Testis (tissue), 3 donors: ENCODE data around the gene NAE1. TPM values are rescaled to one million over a fixed set of nuclear protein-coding genes. Genes with fewer than 3 reads are reported as not detected.

Source experiments
- DNase-seq: peaks from one replicate; pipeline ENCODE4 v3.0.0-alpha.2; 2019
- H3K27ac ChIP-seq, 2 donors: fragments of 200-600 bp; sonication (generic); one replicate each; pipeline ENCODE4 v1.5.1; 2019
- H3K27me3 ChIP-seq: fragments of 200-600 bp; sonication (generic); one replicate; pipeline ENCODE4 v1.5.1; 2019
- H3K36me3 ChIP-seq: fragments of 200-600 bp; sonication (generic); one replicate; pipeline ENCODE4 v1.5.1; 2017; ENCODE audit warnings: low read depth; ENCODE audit errors: missing control alignments
- H3K4me1 ChIP-seq: fragments of 200-600 bp; sonication (generic); one replicate; pipeline ENCODE4 v1.5.1; 2019
- H3K4me3 ChIP-seq, 2 donors: fragments of 200-600 bp; sonication (generic); one replicate each; pipeline ENCODE4 v1.5.1; 2017 to 2019
- H3K9me3 ChIP-seq: fragments of 200-600 bp; sonication (generic); one replicate; pipeline ENCODE4 v1.5.1; 2017
- CTCF ChIP-seq, 3 experiments: fragments of 450-650 bp in 2 of 3; fragments of 200-600 bp in 1 of 3; sonication (generic) in 1 of 3; IDR thresholded peaks; one replicate each; pipeline ENCODE4 v1.5.1; 2016 to 2019; ENCODE audit warnings: antibody characterized with exemption in 3 of 3, mild to moderate bottlenecking in 2 of 3, moderate library complexity in 1 of 3
- POLR2A ChIP-seq: fragments of 450-650 bp; IDR thresholded peaks from one replicate; pipeline ENCODE4 v1.6.1; 2017; ENCODE audit warnings: antibody characterized with exemption, mild to moderate bottlenecking, moderate library complexity
- WGBS, 2 donors: methylation state at CpG; one replicate each; pipeline ENCODE4 v1.1.5; 2018; 5-methylcytosine and 5-hydroxymethylcytosine counted together
- intact Hi-C: fragments of 100-400 bp; cut with DNase I; formaldehyde crosslinking; loops from one replicate; pipeline ENCODE4 v1.15.1; 2023; ENCODE audit warnings: low total_unique reads
- polyA plus RNA-seq: library from polyadenylated mRNA; stranded (reverse); fragments of 350-450 nt; fragmentation: Illumina TruSeq; extraction: RNeasy Lipid Tissue Mini Kit (QIAGEN cat#74804); gene quantifications from one replicate; pipeline ENCODE4 v1.2.3, GENCODE V29; 2014; ENCODE audit warnings: low read depth, low replicate concordance; ENCODE audit not compliant: insufficient read depth
- total RNA-seq, 2 donors: library from RNA; depleted of rRNA; stranded (reverse); fragments of >200 nt; gene quantifications; one replicate each; pipeline ENCODE4 v1.2.3, GENCODE V29; 2016

Gene NAE1
- total and polyA plus RNA-seq, 3 donors from 2014 or later: 53.7 to 72.8 (median 72.7) TPM

GRCh38 chr16:66754819-66755218, 76.0 kb downstream of the NAE1 start:
- DNase-seq: no peak
- TF ChIP-seq POLR2A (no peak), CTCF (IDR thresholded peaks at IDR 0.05) (no peak)
- Histone ChIP-seq H3K4me3 (no peak overlapping the region), H3K9me3 (no peaks in the 10 kb centered on the region), H3K36me3 (no peaks in the 10 kb centered on the region), H3K27me3 (no peaks in the 10 kb centered on the region), H3K27ac (no peak overlapping the region), H3K4me1 (peaks cover 8% of the 10 kb centered on the region)
- intact Hi-C loops: no loop called here
- WGBS, 2 donors: 77 to 86% methylated on average over 3 of the region's 3 CpGs

- Histone ChIP-seq H3K27me3 (no peaks in the 10 kb centered on the region), H3K36me3 (no peaks in the 10 kb centered on the region), H3K4me1 (peaks cover 9% of the 10 kb centered on the region), H3K27ac (no peak overlapping the region), H3K4me3 (no peak overlapping the region), H3K9me3 (no peaks in the 10 kb centered on the region)
- DNase-seq: no peak
- intact Hi-C loops: no loop called here
- no peak for TF ChIP-seq CTCF (IDR thresholded peaks at IDR 0.05)
- TF ChIP-seq POLR2A: no peak
- WGBS, 2 donors: 94 to 96% methylated on average over 2 of the region's 2 CpGs
Observed at GRCh38 chr16:66754211-66754610, 76.6 kb downstream of the NAE1 start.

- peaks cover 9% of the 10 kb centered on the region for H3K4me1 ChIP-seq
- no peaks in the 10 kb centered on the region for H3K27me3 ChIP-seq
- DNase-seq: no peak
- no peak overlapping the region for H3K27ac ChIP-seq
- H3K36me3 ChIP-seq: no peaks in the 10 kb centered on the region
- intact Hi-C loops: no loop called here
- no peak for TF ChIP-seq POLR2A
- no peak for TF ChIP-seq CTCF (IDR thresholded peaks at IDR 0.05)
- 86 to 100% methylated on average over 2 of the region's 2 CpGs for WGBS, 2 donors
- no peaks in the 10 kb centered on the region for H3K9me3 ChIP-seq
- no peak overlapping the region for H3K4me3 ChIP-seq
Observed at GRCh38 chr16:66752958-66753357, 77.8 kb downstream of the NAE1 start.

Other genes starting within 250 kb of the NAE1 start
- gene CMTM3, start 226.3 kb downstream of the NAE1 start, total RNA-seq: 100 to 1,000 TPM; 137 to 182 TPM
- 149 TPM for gene CMTM3, start 226.3 kb downstream of the NAE1 start, polyA plus RNA-seq
- gene CMTM4, start 134.2 kb downstream of the NAE1 start, total RNA-seq: 10 to 100 TPM; 50.9 to 59.2 TPM
- gene CMTM4, start 134.2 kb downstream of the NAE1 start, polyA plus RNA-seq: 22.2 TPM
- gene DYNC1LI2, start 79.4 kb downstream of the NAE1 start, total RNA-seq: 100 to 1,000 TPM; 132 to 145 TPM
- gene DYNC1LI2, start 79.4 kb downstream of the NAE1 start, polyA plus RNA-seq: 89.0 TPM
- gene TERB1, start 29.4 kb downstream of the NAE1 start, total RNA-seq: 10 to 100 TPM; 12.1 to 30.6 TPM
- gene TERB1, start 29.4 kb downstream of the NAE1 start, polyA plus RNA-seq: 13.3 TPM
- gene CA7, start 13.4 kb upstream of the NAE1 start, total RNA-seq: 1 to 10 TPM; 1.4 to 1.9 TPM
- gene CA7, start 13.4 kb upstream of the NAE1 start, polyA plus RNA-seq: 1.2 TPM
- 10 to 100 TPM; 22.9 to 23.9 TPM for gene PDP2, start 49.5 kb upstream of the NAE1 start, total RNA-seq
- gene PDP2, start 49.5 kb upstream of the NAE1 start, polyA plus RNA-seq: 14.0 TPM
- gene CDH16, start 87.9 kb upstream of the NAE1 start, total RNA-seq: under 1 TPM; 0.31 to 0.39 TPM
- gene CDH16, start 87.9 kb upstream of the NAE1 start, polyA plus RNA-seq: 2.7 TPM
- gene RRAD, start 94.6 kb upstream of the NAE1 start, total RNA-seq: 10 to 100 TPM; 12.4 to 19.4 TPM
- gene RRAD, start 94.6 kb upstream of the NAE1 start, polyA plus RNA-seq: 9.1 TPM
- 100 to 1,000 TPM; 113 to 179 TPM for gene CIAO2B, start 103.4 kb upstream of the NAE1 start, total RNA-seq
- gene CIAO2B, start 103.4 kb upstream of the NAE1 start, polyA plus RNA-seq: 145 TPM
- gene CES2, start 104.5 kb upstream of the NAE1 start, total RNA-seq: 10 to 100 TPM; 49.1 to 51.9 TPM
- 34.4 TPM for gene CES2, start 104.5 kb upstream of the NAE1 start, polyA plus RNA-seq
- 1 to 10 TPM; 4.1 to 4.5 TPM for gene CES3, start 130.3 kb upstream of the NAE1 start, total RNA-seq
- 1.5 TPM for gene CES3, start 130.3 kb upstream of the NAE1 start, polyA plus RNA-seq
- gene CES4A, start 157.6 kb upstream of the NAE1 start, total RNA-seq: 10 to 100 TPM; 17.0 to 25.0 TPM
- 12.2 TPM for gene CES4A, start 157.6 kb upstream of the NAE1 start, polyA plus RNA-seq
- 10 to 100 TPM; 23.3 to 34.9 TPM for gene CBFB, start 198.2 kb upstream of the NAE1 start, total RNA-seq
- gene CBFB, start 198.2 kb upstream of the NAE1 start, polyA plus RNA-seq: 15.3 TPM